H1 (cell line): ENCODE results near the gene PATL2. TPM values are rescaled to one million over a fixed set of nuclear protein-coding genes. Genes with fewer than 3 reads are reported as not detected.

Experiments
- ASH2L ChIP-seq: fragments of 200-600, 300-600 bp; sonication (generic); IDR thresholded peaks from one replicate; pipeline ENCODE4 v1.7.1; 2017; ENCODE audit warnings: low read length
- CBX5 ChIP-seq: fragments of 300-800, 300-1000 bp; sonication (generic); IDR thresholded peaks from 2 replicates; pipeline ENCODE4 v1.7.1; 2016; ENCODE audit warnings: antibody characterized with exemption, low read length, low read depth
- CBX8 ChIP-seq: fragments of 300-800, 300-1000 bp; sonication (generic); IDR thresholded peaks from 2 replicates; pipeline ENCODE4 v1.7.1; 2016; ENCODE audit warnings: low read depth, low read length, borderline replicate concordance
- CEBPB ChIP-seq: IDR thresholded peaks from 2 replicates; pipeline ENCODE4 v1.6.1; 2012; ENCODE audit warnings: low read depth, low read length
- EP300 ChIP-seq, 2 experiments: IDR thresholded peaks; 1 replicate in 1 of 2; 2 replicates in 1 of 2; pipeline ENCODE4 v1.6.1; 2011 to 2012; ENCODE audit warnings: low read depth in 2 of 2, low read length in 2 of 2, mild to moderate bottlenecking in 2 of 2, borderline replicate concordance in 1 of 2, inconsistent platforms in 1 of 2, moderate library complexity in 1 of 2
- EZH2 ChIP-seq: fragments of 200-600 bp; sonication (generic); IDR thresholded peaks from 2 replicates; pipeline ENCODE4 v1.7.1; 2012; ENCODE audit warnings: low read depth, mild to moderate bottlenecking, moderate library complexity, low read length, inconsistent platforms; ENCODE audit not compliant: severe bottlenecking
- GTF2F1 ChIP-seq: IDR thresholded peaks from 2 replicates; pipeline ENCODE4 v1.6.1; 2012; ENCODE audit warnings: low read depth, low read length, improper control_type of control experiment, borderline replicate concordance
- HDAC2 ChIP-seq, 2 experiments: fragments of 300-600 bp in 1 of 2; sonication (generic) in 1 of 2; IDR thresholded peaks; 2 replicates each; pipeline ENCODE4 v1.6.1; 2011 to 2012; ENCODE audit warnings: low read depth in 2 of 2, low read length in 2 of 2, mild to moderate bottlenecking in 2 of 2, moderate library complexity in 2 of 2, borderline replicate concordance in 1 of 2, inconsistent platforms in 1 of 2
- KDM4A ChIP-seq: IDR thresholded peaks from one replicate; pipeline ENCODE4 v1.7.1; 2012; ENCODE audit warnings: low read depth, mild to moderate bottlenecking, moderate library complexity, low read length, inconsistent platforms; ENCODE audit not compliant: severe bottlenecking
- MAFK ChIP-seq: IDR thresholded peaks from 2 replicates; pipeline ENCODE4 v1.6.1; 2012; ENCODE audit warnings: low read depth, mild to moderate bottlenecking, improper control_type of control experiment, low read length
- PHF8 ChIP-seq: fragments of 200-600 bp; sonication (generic); conservative IDR thresholded peaks from 2 replicates; pipeline ENCODE4 v1.7.1; 2012; ENCODE audit warnings: low read depth, mild to moderate bottlenecking, inconsistent platforms, low read length, moderate library complexity
- POLR2A ChIP-seq, 2 experiments: IDR thresholded peaks; 1 replicate in 1 of 2; 2 replicates in 1 of 2; pipeline ENCODE4 v1.6.1; 2011; ENCODE audit warnings: low read depth in 2 of 2, low read length in 2 of 2, mild to moderate bottlenecking in 2 of 2; ENCODE audit errors: control extremely low read depth in 1 of 2
- POLR2AphosphoS5 ChIP-seq: IDR thresholded peaks from 2 replicates; pipeline ENCODE4 v1.6.1; 2011; ENCODE audit warnings: low read depth, low read length
- RNF2 ChIP-seq: fragments of 200-900, 300-1000 bp; sonication (generic); IDR thresholded peaks from 2 replicates; pipeline ENCODE4 v1.7.1; 2016; ENCODE audit warnings: borderline replicate concordance, low read depth, mild to moderate bottlenecking, antibody characterized with exemption, low read length; ENCODE audit not compliant: poor library complexity, severe bottlenecking; ENCODE audit errors: missing control alignments
- RXRA ChIP-seq: IDR thresholded peaks from 2 replicates; pipeline ENCODE4 v1.6.1; 2011; ENCODE audit warnings: low read depth, mild to moderate bottlenecking, low read length, moderate library complexity; ENCODE audit not compliant: insufficient read depth
- SIN3A ChIP-seq, 2 experiments: IDR thresholded peaks in 1 of 2; conservative IDR thresholded peaks in 1 of 2; 2 replicates each; pipeline ENCODE4 v1.6.1; 2011 to 2012; ENCODE audit warnings: low read length in 2 of 2, improper control_type of control experiment in 1 of 2, low read depth in 1 of 2, mild to moderate bottlenecking in 1 of 2
- SIRT6 ChIP-seq: IDR thresholded peaks from one replicate; pipeline ENCODE4 v1.7.1; 2012; ENCODE audit warnings: low read length, inconsistent platforms
- SP1 ChIP-seq: IDR thresholded peaks from 2 replicates; pipeline ENCODE4 v1.6.1; 2011; ENCODE audit warnings: low read depth, low read length
- SRF ChIP-seq: IDR thresholded peaks from 2 replicates; pipeline ENCODE4 v1.6.1; 2011; ENCODE audit warnings: mild to moderate bottlenecking, low read depth, low read length, moderate library complexity
- TAF1 ChIP-seq: IDR thresholded peaks from 2 replicates; pipeline ENCODE4 v1.6.1; 2011; ENCODE audit warnings: mild to moderate bottlenecking, low read depth, low read length
- TBP ChIP-seq: IDR thresholded peaks from 2 replicates; pipeline ENCODE4 v1.6.1; 2011; ENCODE audit warnings: low read depth, low read length, improper control_type of control experiment
- TCF12 ChIP-seq: IDR thresholded peaks from 2 replicates; pipeline ENCODE4 v1.6.1; 2011; ENCODE audit warnings: low read depth, mild to moderate bottlenecking, low read length
- USF2 ChIP-seq: IDR thresholded peaks from 2 replicates; pipeline ENCODE4 v1.6.1; 2011; ENCODE audit warnings: low read length, improper control_type of control experiment
- polyA plus RNA-seq, 7 experiments: library from polyadenylated mRNA; depleted of rRNA in 3 of 7; stranded (reverse) in 5 of 7; unstranded in 2 of 7; fragments of >200 nt in 5 of 7; fragments of 200-250 nt in 2 of 7; gene quantifications; 1 replicate in 5 of 7; 2 replicates in 1 of 7; 4 replicates in 1 of 7; pipeline versions ENCODE4 v1.2.1 to v1.2.3, GENCODE V29; 2011 to 2013; ENCODE audit warnings: missing spikeins in 2 of 7, mixed read lengths in 2 of 7
- total RNA-seq: library from RNA; stranded (reverse); fragmentation: NEBNext Ultra II Directional; extraction: Animal tissue kit (Norgen Biotek cat#: 25700); gene quantifications from 2 replicates; pipeline ENCODE4 v1.2.1, GENCODE V29; 2021

PATL2 gene
- total and polyA plus RNA-seq, 2 of the 8 experiments (the other 6 are each of a cell fraction or from before 2014, with no cell fraction given) = 0.65 to 1.3 TPM

GRCh38 chr15:44711096-44711742 is at the start of gene PATL2, which contains the start of gene B2M (continued):
- TF ChIP-seq CBX5 (no peak), SIN3A (conservative IDR thresholded peaks at IDR 0.05 in 1 of 2, IDR thresholded peaks at IDR 0.05 in 1 of 2; ENCODE audit: low read depth in 1 of 2, low read length in 2 of 2) (peak in 1 of 2 experiments; percentile 84; a peak in 2 of 4 replicates), POLR2AphosphoS5 (peak; percentile 98), KDM4A (peak; percentile 97), HDAC2 (IDR thresholded peaks at IDR 0.05; ENCODE audit: borderline replicate concordance in 1 of 2, low read depth in 2 of 2, low read length in 2 of 2) (no peak; a peak in 1 of 4 replicates), TAF1 (peak; percentile 88), GTF2F1 (peak; percentile 65; the same call in 1 of the 2 replicates), SP1 (peak; percentile 83), EZH2 (no peak), CEBPB (no peak), RXRA (no peak), ASH2L (peak; percentile 12), CBX8 (no peak), TBP (peak; percentile 95), EP300 (IDR thresholded peaks at IDR 0.05; ENCODE audit: borderline replicate concordance in 1 of 2, low read depth in 2 of 2, low read length in 2 of 2) (no peak), SIRT6 (no peak), SRF (no peak), PHF8 (peak; percentile 55), USF2 (no peak), TCF12 (no peak), MAFK (no peak), RNF2 (no peak), POLR2A (IDR thresholded peaks at IDR 0.05; ENCODE audit: control extremely low read depth in 1 of 2, low read depth in 2 of 2, low read length in 2 of 2) (peak; percentile 93 to 97)
